ENCODE results near the gene ANTXR1. TPM values are rescaled to one million over a fixed set of nuclear protein-coding genes. Genes with fewer than 3 reads are reported as not detected.

The ANTXR1 gene
- total and polyA plus RNA-seq, 2 of the 8 experiments (the other 6 are each of a cell fraction or from before 2014, with no cell fraction given), result 15.8 to 44.3 TPM

GRCh38 chr2:69090820-69091219, 77.8 kb downstream of the ANTXR1 start:
- no peaks in the 10 kb centered on the region; a peak in 1 of 7 replicates for H3K4me1 ChIP-seq (replicated peaks in 1 of 4; ENCODE audit: control insufficient read depth in 3 of 4, insufficient read depth in 4 of 4, low read length in 3 of 4)
- H2AK5ac ChIP-seq (ENCODE audit: low read depth, low read length), result no peak overlapping the region
- ChIA-PET POLR2A (ENCODE audit: partially characterized antibody) (no interaction called here), CTCF (ENCODE audit: partially characterized antibody) (interaction anchor here (0.8 to 1.2 kb wide), 2 partner anchors 199 to 217 kb away, joined by 3 to 4 read pairs; no protein-coding TSS in a partner anchor)
- no peak overlapping the region for H3K4ac ChIP-seq (replicated peaks; ENCODE audit: insufficient read length, low read depth, low read length)
- no peak overlapping the region for H3K23ac ChIP-seq (ENCODE audit: insufficient read length)
- H3K79me2 ChIP-seq (ENCODE audit: control insufficient read depth in 1 of 2, insufficient read depth in 2 of 2, low read length in 2 of 2), result no peaks in the 10 kb centered on the region
- H3K79me1 ChIP-seq (ENCODE audit: low read depth, low read length), result no peaks in the 10 kb centered on the region
- no peak overlapping the region for H2BK12ac ChIP-seq (ENCODE audit: low read depth, low read length)
- H2BK20ac ChIP-seq (ENCODE audit: low read length), result no peak overlapping the region
- no peaks in the 10 kb centered on the region for H3K9me3 ChIP-seq (ENCODE audit: insufficient read depth in 2 of 2, low read depth in 1 of 2, low read length in 1 of 2)
- no peak for DNase-seq (ENCODE audit: low read depth in 1 of 2, low spot score in 2 of 2)
- no peaks in the 10 kb centered on the region for H3K23me2 ChIP-seq (ENCODE audit: low read depth, low read length)
- no peak overlapping the region for H3K14ac ChIP-seq (ENCODE audit: insufficient read length)
- no peaks in the 10 kb centered on the region for H4K20me1 ChIP-seq (replicated peaks in 1 of 2; ENCODE audit: control insufficient read depth in 1 of 2, insufficient read depth in 2 of 2, low read length in 2 of 2)
- H2BK120ac ChIP-seq (replicated peaks; ENCODE audit: low read depth, low read length), result no peak overlapping the region
- no peak overlapping the region for H2AFZ ChIP-seq (ENCODE audit: low read length)
- H4K91ac ChIP-seq (replicated peaks; ENCODE audit: insufficient read length, low read length), result no peak overlapping the region
- no peak overlapping the region for H3K9ac ChIP-seq (replicated peaks in 1 of 4; ENCODE audit: extremely low read depth in 1 of 4, low read depth in 3 of 4, low read length in 3 of 4)
- no peak overlapping the region for H2BK15ac ChIP-seq (ENCODE audit: low read length)
- H3K56ac ChIP-seq (replicated peaks; ENCODE audit: insufficient read length, low read depth, low read length), result no peak overlapping the region
- no peak for FAIRE-seq
- no peak overlapping the region for H3K4me3 ChIP-seq (ENCODE audit: extremely low read depth in 1 of 4, insufficient read depth in 2 of 4, low read depth in 3 of 4, low read length in 4 of 4)
- peaks cover 0 to 5% (median 0%) of the 10 kb centered on the region in 4 experiments; a peak in 2 of 8 replicates for H3K36me3 ChIP-seq (ENCODE audit: control insufficient read depth in 2 of 4, insufficient read depth in 4 of 4, low read length in 3 of 4)
- H3K27me3 ChIP-seq (replicated peaks in 1 of 4; ENCODE audit: control insufficient read depth in 3 of 4, extremely low read depth in 1 of 4, insufficient read depth in 3 of 4, low read length in 3 of 4), result no peaks in the 10 kb centered on the region
- no peak overlapping the region for H2BK5ac ChIP-seq (ENCODE audit: low read depth, low read length)
- WGBS, 2 experiments (ENCODE audit: extremely low coverage in 1 of 2, insufficient coverage in 1 of 2, insufficient read length in 1 of 2, insufficient replicate concordance in 2 of 2, low coverage in 1 of 2, low lambda C conversion rate in 2 of 2, missing lambda C conversion rate in 1 of 2), result 84% methylated on average over 6 of the region's 6 CpGs; no CpG with 5 or more reads in 1 of the 2 experiments
- no peak overlapping the region for H4K8ac ChIP-seq (ENCODE audit: extremely low read depth, insufficient read depth, low read length)
- H4K5ac ChIP-seq (ENCODE audit: insufficient read length, low read depth, low read length), result no peak overlapping the region
- H3K27ac ChIP-seq (ENCODE audit: low read depth, low read length), result no peak overlapping the region
- H3K18ac ChIP-seq (ENCODE audit: extremely low read depth, low read length), result no peak overlapping the region
- H3K4me2 ChIP-seq (ENCODE audit: insufficient read depth in 1 of 2, low read depth in 2 of 2, low read length in 2 of 2), result no peak overlapping the region
- TF ChIP-seq TAF7 (optimal IDR thresholded peaks at IDR 0.05; ENCODE audit: borderline replicate concordance, low read depth, low read length), result no peak
- no peak for TF ChIP-seq CTBP2 (IDR thresholded peaks at IDR 0.05; ENCODE audit: borderline replicate concordance, insufficient read depth, insufficient read length, low read length)
- TF ChIP-seq SIN3A (conservative IDR thresholded peaks at IDR 0.05 in 1 of 2, IDR thresholded peaks at IDR 0.05 in 1 of 2; ENCODE audit: low read depth in 1 of 2, low read length in 2 of 2), result no peak
- TF ChIP-seq CTCF (IDR thresholded peaks at IDR 0.05; ENCODE audit: control extremely low read depth in 1 of 3, insufficient read depth in 1 of 3, low read depth in 1 of 3, low read length in 3 of 3), result no peak
- TF ChIP-seq CBX5 (IDR thresholded peaks at IDR 0.05; ENCODE audit: low read depth, low read length), result no peak
- TF ChIP-seq EZH2 (IDR thresholded peaks at IDR 0.05; ENCODE audit: low read depth, low read length, severe bottlenecking), result no peak
- no peak for TF ChIP-seq ASH2L (IDR thresholded peaks at IDR 0.05; ENCODE audit: low read length)
- no peak for TF ChIP-seq TBP (IDR thresholded peaks at IDR 0.05; ENCODE audit: low read depth, low read length)
- no peak for TF ChIP-seq SAP30 (IDR thresholded peaks at IDR 0.05; ENCODE audit: insufficient read depth, insufficient replicate concordance, low read length)
- TF ChIP-seq SP2 (IDR thresholded peaks at IDR 0.05; ENCODE audit: low read length), result no peak
- no peak for TF ChIP-seq GABPA (IDR thresholded peaks at IDR 0.05; ENCODE audit: borderline replicate concordance, insufficient read depth, low read length)

Data from H1 (cell line).